Measurements from ENCODE around the gene PXMP4.
A peak's percentile ranks its signal among the peaks of the same experiment; 100 is the strongest.
"Not testable (repeated sequence)": the region's sequence is repeated elsewhere in the genome, so short reads cannot be mapped to it uniquely, and the experiment has no call there.

Gene PXMP4

GRCh38 chr20:33701629-33702450, 18.3 kb downstream of the PXMP4 start:
- no peak for DNase-seq

- not testable (repeated sequence) for DNase-seq
Observed at GRCh38 chr20:33700696-33701441, 19.2 kb downstream of the PXMP4 start.

DNA sequence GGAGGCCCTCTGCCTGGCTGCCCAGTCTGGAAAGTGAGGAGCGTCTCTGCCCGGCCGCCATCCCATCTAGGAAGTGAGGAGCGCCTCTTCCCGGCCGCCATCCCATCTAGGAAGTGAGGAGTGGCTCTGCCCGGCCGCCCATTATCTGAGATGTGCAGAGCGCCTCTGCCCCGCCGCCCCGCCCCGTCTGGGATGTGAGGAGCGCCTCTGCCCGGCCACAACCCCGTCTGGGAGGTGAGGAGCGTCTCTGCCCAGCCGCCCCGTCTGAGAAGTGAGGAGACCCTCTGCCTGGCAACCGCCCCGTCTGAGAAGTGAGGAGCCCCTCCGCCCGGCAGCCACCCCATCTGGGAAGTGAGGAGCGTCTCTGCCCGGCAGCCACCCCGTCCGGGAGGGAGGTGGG, 21.1 kb downstream of the PXMP4 start:
- DNase-seq, result not testable (repeated sequence)

GRCh38 chr20:33697129-33697528, 23.0 kb downstream of the PXMP4 start:
- DNase-seq, result no peak

DNA sequence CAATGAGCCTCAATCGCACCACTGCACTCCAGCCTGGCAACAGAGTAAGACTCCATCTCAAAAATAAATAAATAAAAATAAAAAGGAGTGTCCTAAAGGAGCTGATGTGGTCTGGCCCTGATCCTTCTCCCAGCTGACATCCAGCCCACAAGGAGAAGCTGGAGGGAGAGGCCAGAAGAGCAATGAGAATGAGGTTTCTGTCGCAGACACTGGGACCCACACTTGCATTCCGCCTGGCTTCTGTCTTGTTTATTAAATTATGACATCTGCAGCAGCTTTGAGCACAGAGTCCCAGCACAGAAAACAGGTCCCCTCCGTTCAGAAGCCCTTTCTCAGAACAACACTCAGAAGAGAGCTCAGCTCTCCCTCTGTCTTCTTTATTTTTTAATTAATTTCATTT, 23.7 kb downstream of the PXMP4 start:
- no peak for DNase-seq

- DNase-seq, result no peak
Observed at GRCh38 chr20:33694639-33695012, 25.5 kb downstream of the PXMP4 start.

DNA sequence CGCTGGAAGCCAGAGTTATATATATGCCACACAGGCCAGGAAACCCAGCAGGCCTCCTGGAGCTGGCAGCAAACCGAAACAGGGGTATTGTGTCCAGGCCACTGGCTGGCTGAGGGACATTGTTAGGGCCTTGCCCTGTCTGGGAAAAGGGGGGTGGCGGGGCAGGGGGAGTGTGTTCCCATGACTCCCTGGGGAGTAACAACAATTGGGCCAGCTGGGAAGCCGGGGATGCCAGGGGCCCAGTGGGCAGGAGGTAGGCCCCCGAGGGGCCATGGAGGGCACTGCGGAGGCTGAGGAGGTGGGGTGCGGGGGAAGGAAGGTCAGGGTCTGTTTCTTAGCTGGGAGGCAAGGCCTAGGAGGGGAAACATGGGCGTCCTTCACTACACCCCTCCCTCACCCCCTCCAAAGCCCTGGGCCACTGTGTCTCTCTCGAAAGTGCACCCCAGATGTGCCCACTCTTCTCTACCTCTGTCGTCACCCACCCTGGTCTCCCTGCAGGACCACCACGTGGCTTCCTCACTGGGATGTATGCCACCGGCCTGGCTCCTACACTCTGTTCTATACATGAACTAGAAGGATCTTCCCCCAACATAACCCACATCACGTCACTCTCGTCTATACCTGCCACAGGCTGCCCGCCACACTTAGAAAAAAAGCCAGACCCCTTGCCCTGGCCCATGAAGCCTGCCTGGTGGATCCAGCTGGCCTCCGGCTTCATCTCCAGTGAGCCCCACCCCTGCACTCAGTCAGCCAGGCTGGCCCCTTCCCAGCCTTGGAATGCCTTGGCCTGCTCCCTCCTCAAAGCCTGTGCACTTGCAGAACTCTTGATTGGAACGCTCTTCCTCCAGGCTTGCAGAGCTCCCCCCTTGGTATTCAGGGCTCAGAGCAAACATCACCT, 26.1 kb downstream of the PXMP4 start:
- no peak for DNase-seq

GRCh38 chr20:33693289-33693688, 26.8 kb downstream of the PXMP4 start:
- no peak for DNase-seq

GRCh38 chr20:33689973-33690372, 30.1 kb downstream of the PXMP4 start:
- no peak for DNase-seq

DNA sequence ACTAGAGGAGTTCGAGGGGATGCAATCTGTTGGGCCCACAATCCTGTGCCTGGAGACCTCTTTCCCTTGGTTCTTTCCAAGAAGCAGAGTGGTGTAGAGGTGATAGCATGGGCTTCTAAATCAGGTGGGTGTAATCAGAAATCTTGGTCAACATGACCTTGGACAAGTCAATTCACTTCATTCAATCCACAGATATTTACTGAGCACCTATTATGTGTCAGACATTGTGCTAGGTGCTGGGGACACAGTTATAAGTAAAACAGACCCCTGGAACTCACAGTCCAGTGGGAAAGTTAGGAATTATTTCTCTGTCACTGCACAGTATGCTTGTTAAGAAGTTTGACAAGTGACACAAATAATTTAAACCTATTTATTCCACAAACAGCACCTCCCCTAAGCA, 30.6 kb downstream of the PXMP4 start:
- DNase-seq, result no peak

GRCh38 chr20:33688938-33689424, 31.1 kb downstream of the PXMP4 start:
- no peak for DNase-seq

GRCh38 chr20:33687993-33688937, 31.8 kb downstream of the PXMP4 start:
- DNase-seq, result no peak

- no peak for DNase-seq
Observed at GRCh38 chr20:33687370-33687915, 32.7 kb downstream of the PXMP4 start.

DNA sequence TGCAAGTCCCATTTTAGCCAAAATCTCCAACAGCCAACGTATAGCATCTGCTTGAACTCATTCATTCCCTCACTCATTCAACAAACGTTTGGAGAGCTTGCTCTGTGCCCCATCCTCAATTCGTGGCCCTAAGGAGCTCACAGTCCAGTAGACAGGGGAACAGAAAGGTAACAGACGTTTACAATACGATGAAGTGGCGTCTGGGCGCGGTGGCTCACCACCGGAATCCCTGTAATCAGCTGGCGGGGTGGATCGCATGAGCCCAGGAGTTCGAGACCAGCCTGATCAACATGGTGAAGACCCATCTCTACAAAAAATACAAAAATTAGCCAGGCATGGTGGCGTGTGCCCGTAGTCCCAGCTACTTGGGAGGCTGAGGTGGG, 33.1 kb downstream of the PXMP4 start:
- no peak for DNase-seq

- peak; percentile 90 for DNase-seq
Observed at GRCh38 chr20:33686100-33686983, 33.8 kb downstream of the PXMP4 start, which contains the start of gene E2F1. Gene E2F1 (minus strand): TSS chr20:33686385. CDS start chr20:33686264, 121 bp downstream.

DNA sequence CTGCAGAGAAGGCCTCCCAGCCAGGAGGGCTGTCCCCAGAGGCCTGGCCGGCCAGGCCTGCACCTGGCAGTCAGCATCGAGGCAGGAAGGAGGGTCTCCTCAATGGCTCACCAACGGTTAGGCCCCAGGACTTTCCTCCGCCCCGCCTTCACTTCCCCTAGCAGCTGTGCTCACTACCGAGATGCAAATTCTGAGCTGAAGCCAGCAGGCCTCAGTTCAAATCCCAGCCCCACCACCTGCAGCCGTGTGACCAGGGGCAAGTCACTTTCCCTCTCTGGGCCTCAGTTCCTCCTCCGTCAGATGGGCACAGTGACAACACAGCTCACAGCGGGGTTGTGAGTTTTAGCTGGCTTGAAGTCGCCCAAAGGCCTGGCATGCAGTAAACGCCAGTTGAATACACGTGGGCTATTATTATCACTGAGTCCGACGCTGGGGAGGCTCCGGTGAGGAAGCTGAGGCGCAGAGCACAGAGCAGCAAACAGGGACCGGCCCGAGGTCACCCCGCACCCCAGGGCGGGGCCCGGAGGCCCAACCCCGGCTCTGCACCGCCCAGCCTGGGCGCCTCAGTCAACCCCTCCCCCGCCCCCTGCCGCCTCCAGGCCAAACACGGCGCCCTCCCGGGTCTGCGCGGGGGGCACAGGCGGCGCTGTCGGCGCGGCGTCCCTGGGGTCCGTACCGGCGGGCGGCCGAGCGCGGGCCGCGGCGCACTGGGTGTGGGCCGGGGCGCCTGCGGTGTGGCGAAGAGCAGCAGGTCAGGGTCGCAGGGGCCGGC, 34.6 kb downstream of the PXMP4 start:
- DNase-seq, result no peak

DNA sequence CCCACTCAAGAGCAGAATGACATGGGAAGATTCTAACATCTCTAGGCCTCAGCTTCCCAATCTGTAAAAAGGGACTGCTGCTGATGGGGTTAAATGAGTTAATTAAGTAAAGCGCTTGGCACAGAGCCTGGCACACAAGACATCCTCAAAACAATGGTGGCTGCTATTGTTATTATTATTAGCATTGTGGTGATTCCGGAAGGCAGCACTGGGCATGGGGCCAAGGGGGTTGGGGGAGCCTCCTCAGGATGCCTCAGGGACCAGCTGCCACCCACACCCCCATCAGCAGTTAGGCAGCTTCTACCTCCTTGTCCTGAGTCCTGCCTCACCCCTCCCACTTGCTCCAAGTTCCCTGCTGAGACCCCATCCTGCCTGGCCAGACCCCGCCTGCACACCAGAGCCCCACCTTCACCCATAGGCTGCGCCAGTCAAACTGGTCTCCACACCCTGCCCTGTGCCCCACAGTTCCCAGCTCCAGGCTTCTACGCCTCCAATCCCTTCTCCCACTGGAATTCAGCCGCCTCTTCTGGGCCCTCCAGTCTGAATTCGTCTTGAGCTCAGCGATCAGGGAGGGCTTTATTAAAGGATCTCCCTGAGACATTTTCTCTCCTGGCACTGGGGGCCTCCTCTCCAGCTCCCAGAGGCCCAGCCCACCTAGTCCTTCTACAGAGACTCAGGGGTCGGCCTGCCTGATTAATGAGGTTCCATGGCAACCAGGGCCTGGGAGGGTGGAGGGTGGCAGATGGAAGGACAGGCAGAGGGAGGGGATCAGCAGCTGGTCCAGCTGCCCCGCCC, 35.4 kb downstream of the PXMP4 start:
- DNase-seq, result no peak

- DNase-seq, result no peak
Observed at GRCh38 chr20:33681728-33682353, 38.3 kb downstream of the PXMP4 start.
